IPS-20b (cell line): Measurements from ENCODE around the gene SELENOO.

Experiments
- H3K27ac ChIP-seq: one replicate; pipeline ENCODE4 v1.5.1; 2013; ENCODE audit warnings: low read length
- H3K27me3 ChIP-seq: 2 replicates; pipeline ENCODE4 v1.6.1; 2013; ENCODE audit warnings: mild to moderate bottlenecking, low read length, inconsistent platforms; ENCODE audit not compliant: insufficient read depth
- H3K36me3 ChIP-seq: 2 replicates; pipeline ENCODE4 v1.6.1; 2013; ENCODE audit warnings: low read depth, mild to moderate bottlenecking, inconsistent platforms, low read length, moderate library complexity; ENCODE audit not compliant: insufficient read depth
- H3K4me1 ChIP-seq: 2 replicates; pipeline ENCODE4 v1.6.1; 2013; ENCODE audit warnings: mild to moderate bottlenecking, control low read depth, inconsistent platforms, low read length, moderate library complexity; ENCODE audit not compliant: insufficient read depth
- H3K4me3 ChIP-seq: 2 replicates; pipeline ENCODE4 v1.5.1; 2013; ENCODE audit warnings: mild to moderate bottlenecking, low read length, inconsistent platforms
- H3K9ac ChIP-seq: 2 replicates; pipeline ENCODE4 v1.6.1; 2013; ENCODE audit warnings: low read depth, mild to moderate bottlenecking, inconsistent platforms, low read length, moderate library complexity
- H3K9me3 ChIP-seq: 2 replicates; pipeline ENCODE4 v1.6.1; 2013; ENCODE audit warnings: mild to moderate bottlenecking, low read depth, low read length, inconsistent platforms; ENCODE audit not compliant: insufficient read depth

Gene SELENOO

GRCh38 chr22:50183141-50183971 lies 17.5 kb upstream of the SELENOO start:
- H3K4me3 ChIP-seq, result no peak overlapping the region
- H3K27ac ChIP-seq, result no peak overlapping the region
- no peak overlapping the region for H3K9ac ChIP-seq
- H3K36me3 ChIP-seq, result no peaks in the 10 kb centered on the region
- H3K27me3 ChIP-seq, result no peaks in the 10 kb centered on the region
- no peaks in the 10 kb centered on the region for H3K9me3 ChIP-seq
- 0 out of 2 replicates have a peak, but pooled peaks cover 3% of the 10 kb centered on the region for H3K4me1 ChIP-seq

DNA sequence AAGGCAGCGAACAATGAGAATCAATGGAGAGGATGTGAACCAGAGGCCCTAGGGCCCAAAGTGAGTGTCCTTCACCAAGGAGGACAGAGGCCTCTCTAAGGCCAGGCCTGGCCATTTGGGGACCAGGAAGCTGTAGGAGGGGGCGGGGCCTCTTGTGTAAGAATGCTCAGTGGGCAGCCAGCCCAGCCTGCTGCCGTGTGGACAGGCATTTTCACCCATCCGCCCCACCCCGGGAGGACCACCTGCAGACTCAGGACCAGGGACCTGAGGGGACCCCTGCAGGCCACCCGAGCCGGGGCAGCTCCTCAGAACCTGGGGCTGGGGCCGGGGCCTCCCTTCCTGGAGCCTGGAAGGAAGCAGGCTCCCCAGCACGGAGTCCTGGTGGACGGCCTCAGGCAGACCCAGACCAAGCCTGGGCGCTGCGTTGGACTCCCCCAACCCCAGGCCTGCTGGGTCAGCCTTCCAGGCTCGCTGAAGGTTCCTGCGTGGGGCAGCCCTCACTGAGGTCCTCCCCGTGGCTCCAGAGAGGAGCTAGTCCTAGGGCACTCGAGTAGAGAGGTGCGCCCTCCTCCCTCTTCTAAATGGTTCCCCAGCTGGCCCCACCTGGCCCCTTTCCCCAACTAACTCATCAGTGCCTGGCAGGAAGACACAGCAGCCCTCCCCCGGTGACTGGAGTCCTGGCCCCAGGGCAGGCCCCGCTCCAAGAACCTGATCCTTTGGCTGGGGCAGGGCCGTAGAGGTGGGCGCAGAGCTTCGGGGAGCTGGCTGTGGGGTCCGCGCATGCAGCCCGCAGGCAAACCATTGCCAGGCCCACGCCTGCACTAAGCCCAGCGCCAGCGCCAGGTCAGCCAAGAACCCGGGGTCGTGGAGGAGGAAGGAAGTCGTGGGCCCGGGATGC lies 16.6 kb upstream of the SELENOO start:
- H3K27me3 ChIP-seq, result no peaks in the 10 kb centered on the region
- no peaks in the 10 kb centered on the region for H3K9me3 ChIP-seq
- H3K36me3 ChIP-seq, result no peaks in the 10 kb centered on the region
- 0 out of 2 replicates have a peak, but pooled peaks cover 3% of the 10 kb centered on the region for H3K4me1 ChIP-seq
- H3K4me3 ChIP-seq, result no peak overlapping the region
- no peak overlapping the region for H3K9ac ChIP-seq
- H3K27ac ChIP-seq, result no peak overlapping the region

DNA sequence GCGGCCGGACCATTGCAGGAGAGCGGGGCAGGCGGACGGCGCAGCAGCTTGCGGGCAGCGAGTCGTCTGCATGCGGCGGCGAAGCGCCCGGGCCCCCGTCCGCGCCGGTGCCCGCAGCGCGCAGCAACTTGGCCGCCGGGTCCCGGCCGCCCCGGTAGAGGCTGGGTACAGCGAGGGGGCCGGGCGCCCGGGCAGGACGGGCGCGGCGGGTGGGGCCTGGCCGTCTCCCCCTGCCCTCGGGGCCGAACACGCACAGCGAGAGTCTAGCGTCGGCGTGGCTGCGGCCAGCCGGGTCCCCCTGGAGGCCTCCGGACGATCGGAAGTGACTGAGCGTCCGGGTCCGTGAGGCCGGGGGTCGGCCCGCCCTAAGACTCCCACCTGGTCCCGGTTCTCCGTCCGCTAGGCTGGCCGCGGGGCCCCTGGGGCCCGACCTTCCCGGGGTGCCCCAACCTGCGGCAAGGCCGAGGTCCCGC lies 15.9 kb upstream of the SELENOO start:
- no peaks in the 10 kb centered on the region for H3K9me3 ChIP-seq
- no peak overlapping the region for H3K9ac ChIP-seq
- peak overlapping the region; percentile 58; the same call in 1 of the 2 replicates for H3K4me3 ChIP-seq
- no peaks in the 10 kb centered on the region for H3K27me3 ChIP-seq
- H3K36me3 ChIP-seq, result no peaks in the 10 kb centered on the region
- H3K27ac ChIP-seq, result no peak overlapping the region
- 0 out of 2 replicates have a peak, but pooled peaks cover 3% of the 10 kb centered on the region for H3K4me1 ChIP-seq

GRCh38 chr22:50185375-50186087 lies 15.3 kb upstream of the SELENOO start, which contains the start of gene TRABD:
TSS of gene TRABD (plus strand) at chr22:50185913. CDS start at chr22:50193061, 7,148 bp downstream.
- no peak within 1 kb of the TSS for H3K27ac ChIP-seq
- H3K9me3 ChIP-seq, result no peaks in the 10 kb centered on the region
- peak within 1 kb of the TSS; percentile 64; the same call in 1 of the 2 replicates for H3K9ac ChIP-seq
- 0 out of 2 replicates have a peak, but pooled peaks cover 3% of the 10 kb centered on the region for H3K4me1 ChIP-seq
- no peaks in the 10 kb centered on the region for H3K27me3 ChIP-seq
- peak within 1 kb of the TSS; percentile 80 for H3K4me3 ChIP-seq
- H3K36me3 ChIP-seq, result no peaks in the 10 kb centered on the region

GRCh38 chr22:50186181-50186714 lies 14.6 kb upstream of the SELENOO start:
- H3K27ac ChIP-seq, result no peak overlapping the region
- 0 out of 2 replicates have a peak, but pooled peaks cover 3% of the 10 kb centered on the region for H3K4me1 ChIP-seq
- H3K27me3 ChIP-seq, result no peaks in the 10 kb centered on the region
- no peaks in the 10 kb centered on the region for H3K9me3 ChIP-seq
- H3K36me3 ChIP-seq, result no peaks in the 10 kb centered on the region
- peak overlapping the region; percentile 80 for H3K4me3 ChIP-seq
- peak overlapping the region; percentile 64; the same call in 1 of the 2 replicates for H3K9ac ChIP-seq

DNA sequence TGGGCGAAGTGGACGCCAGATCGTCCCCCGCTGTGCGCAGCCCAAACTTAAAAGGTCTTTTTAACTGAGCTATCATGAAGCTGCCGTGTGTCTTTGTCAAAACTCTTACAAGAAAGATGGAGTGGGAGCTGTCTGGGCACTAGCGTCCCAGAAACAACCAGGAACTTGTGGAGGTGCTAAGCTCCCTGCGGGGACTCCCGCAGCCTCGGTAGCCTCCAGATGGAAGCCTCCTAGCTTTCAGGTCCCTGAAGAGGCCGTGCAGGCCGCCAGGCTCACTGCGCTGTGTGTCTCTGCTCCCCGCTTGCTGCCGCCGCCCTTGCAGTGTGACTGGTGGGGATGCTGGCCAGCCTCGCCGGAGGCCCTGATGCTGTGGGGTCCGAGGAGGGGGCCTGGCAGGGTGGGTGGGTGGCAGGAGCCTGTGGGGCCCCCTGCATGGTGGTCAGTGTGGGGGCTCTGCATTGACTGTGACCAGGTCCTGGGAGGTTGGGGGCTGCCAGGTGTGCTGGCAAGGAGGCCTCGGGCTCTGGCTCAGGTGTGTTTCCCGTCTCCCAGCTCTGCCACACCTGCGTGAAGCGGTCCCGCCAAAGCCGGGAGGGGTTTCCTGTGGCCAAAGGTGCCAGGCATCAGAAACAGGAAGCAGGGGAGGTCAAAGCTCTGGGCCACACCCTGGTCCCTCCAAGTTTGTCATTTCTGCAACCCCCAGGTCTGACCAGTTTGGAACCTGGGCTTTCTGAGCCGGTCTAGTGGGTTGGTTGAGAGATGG lies 13.9 kb upstream of the SELENOO start:
- H3K9me3 ChIP-seq, result no peaks in the 10 kb centered on the region
- no peaks in the 10 kb centered on the region for H3K36me3 ChIP-seq
- 0 out of 2 replicates have a peak, but pooled peaks cover 3% of the 10 kb centered on the region for H3K4me1 ChIP-seq
- no peak overlapping the region for H3K27ac ChIP-seq
- peak overlapping the region; percentile 80 for H3K4me3 ChIP-seq
- peak overlapping the region; percentile 64; the same call in 1 of the 2 replicates for H3K9ac ChIP-seq
- no peaks in the 10 kb centered on the region for H3K27me3 ChIP-seq

DNA sequence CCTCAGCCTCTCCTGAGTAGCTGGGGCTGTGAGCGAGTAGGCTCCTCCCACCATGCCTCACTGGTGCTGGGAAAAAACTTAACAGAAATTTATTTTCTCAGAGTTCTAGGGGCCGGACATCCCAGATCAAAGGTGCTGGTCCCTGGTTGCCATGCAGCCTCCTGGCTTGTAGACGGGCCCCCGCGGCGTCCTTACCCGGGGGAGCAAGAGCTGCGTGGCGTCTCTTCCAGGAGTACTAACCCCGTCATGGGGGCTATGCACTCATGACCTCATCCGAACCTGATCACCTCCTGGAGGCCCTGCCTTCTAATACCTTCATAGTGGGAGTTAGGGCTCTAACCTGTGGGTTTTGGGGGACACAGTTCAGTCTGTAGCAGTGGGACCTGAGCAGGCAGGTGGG lies 12.5 kb upstream of the SELENOO start:
- 0 out of 2 replicates have a peak, but pooled peaks cover 3% of the 10 kb centered on the region for H3K4me1 ChIP-seq
- H3K27me3 ChIP-seq, result no peaks in the 10 kb centered on the region
- H3K9ac ChIP-seq, result no peak overlapping the region
- H3K9me3 ChIP-seq, result no peaks in the 10 kb centered on the region
- H3K4me3 ChIP-seq, result no peak overlapping the region
- no peak overlapping the region for H3K27ac ChIP-seq
- H3K36me3 ChIP-seq, result no peaks in the 10 kb centered on the region

DNA sequence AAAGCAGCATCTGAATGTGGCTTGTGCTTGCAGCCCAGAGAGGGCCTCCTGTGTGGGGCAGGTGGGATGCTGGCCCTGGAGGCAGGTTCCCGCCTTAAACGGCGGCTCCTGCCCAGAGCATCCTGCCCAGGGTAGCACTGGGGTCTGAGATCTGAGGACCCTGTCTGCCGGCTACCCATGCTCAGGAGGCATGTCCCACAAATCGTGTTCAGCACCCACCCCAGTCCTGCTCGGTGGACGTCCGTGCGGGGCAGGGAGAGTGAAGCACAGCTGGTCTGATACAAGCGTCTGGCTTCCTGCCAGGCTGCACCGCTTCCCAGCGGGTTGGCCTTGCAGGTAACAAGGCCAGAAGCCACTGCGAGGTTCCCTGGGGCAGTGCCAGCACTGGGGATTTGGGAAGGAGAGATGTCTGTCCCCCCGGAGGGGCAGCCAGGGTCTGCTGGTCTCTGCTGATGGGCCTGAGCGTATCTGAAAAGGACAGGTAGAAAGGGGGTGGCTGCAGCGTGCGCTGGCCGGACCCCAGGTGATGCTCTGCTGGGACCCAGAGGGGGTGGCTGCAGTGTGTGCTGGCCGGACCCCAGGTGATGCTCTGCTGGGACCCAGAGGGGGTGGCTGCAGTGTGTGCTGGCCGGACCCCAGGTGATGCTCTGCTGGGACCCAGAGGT lies 11.5 kb upstream of the SELENOO start:
- H3K9ac ChIP-seq, result no peak overlapping the region
- H3K9me3 ChIP-seq, result no peaks in the 10 kb centered on the region
- no peak overlapping the region for H3K4me3 ChIP-seq
- H3K27ac ChIP-seq, result no peak overlapping the region
- 0 out of 2 replicates have a peak, but pooled peaks cover 3% of the 10 kb centered on the region for H3K4me1 ChIP-seq
- H3K36me3 ChIP-seq, result peaks cover 4% of the 10 kb centered on the region
- no peaks in the 10 kb centered on the region for H3K27me3 ChIP-seq

GRCh38 chr22:50189849-50190181 lies 11.0 kb upstream of the SELENOO start:
- Histone ChIP-seq H3K4me3 (no peak overlapping the region), H3K9me3 (no peaks in the 10 kb centered on the region), H3K9ac (no peak overlapping the region), H3K27me3 (no peaks in the 10 kb centered on the region), H3K27ac (no peak overlapping the region), H3K4me1 (0 out of 2 replicates have a peak, but pooled peaks cover 3% of the 10 kb centered on the region), H3K36me3 (peaks cover 9% of the 10 kb centered on the region)
